ENCODE data around the gene EID2B.

DNA sequence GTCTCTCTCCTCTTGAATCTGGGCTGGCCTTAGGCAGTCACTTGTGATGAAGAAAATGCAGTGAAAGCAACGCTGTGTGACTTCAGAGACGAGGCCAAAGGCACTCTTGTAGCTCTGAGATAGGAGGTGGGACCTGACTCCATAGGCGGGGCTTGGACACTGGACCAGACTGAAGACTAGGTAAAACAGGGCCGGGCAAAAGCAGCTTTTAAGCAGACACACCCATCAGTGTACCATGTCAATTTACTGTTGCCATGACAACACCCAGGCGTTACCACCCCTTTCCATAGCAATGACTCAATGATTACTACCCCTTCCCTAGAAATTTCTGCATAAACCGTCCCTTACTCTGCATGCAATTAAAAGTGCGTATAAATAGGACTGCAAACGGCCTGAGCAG, 13.9 kb upstream of the EID2B start:
- TF ChIP-seq RCOR1 (IDR thresholded peaks at IDR 0.05; ENCODE audit: borderline replicate concordance in 1 of 2, low read depth in 2 of 2, low read length in 2 of 2) (no peak), NFYB (IDR thresholded peaks at IDR 0.05; ENCODE audit: extremely low read depth, insufficient read length) (no peak), FOXJ3 (CRISPR knock-in tag; IDR thresholded peaks at IDR 0.05) (no peak), ETV1 (tag; conservative IDR thresholded peaks at IDR 0.05; ENCODE audit: low read depth) (no peak), NR2C1 (IDR thresholded peaks at IDR 0.05) (no peak), NR2C1 (tag; IDR thresholded peaks at IDR 0.05) (no peak)
